Suprapubic skin (tissue), 3 donors: Measurements from ENCODE around the gene DCXR.

Source experiments
- CTCF ChIP-seq, 2 donors: fragments of 200-600 bp in 1 of 2; fragments of 450-650 bp in 1 of 2; sonication (generic) in 1 of 2; IDR thresholded peaks; one replicate each; pipeline ENCODE4 v1.5.1; 2016 to 2019; ENCODE audit warnings: antibody characterized with exemption in 2 of 2, mild to moderate bottlenecking in 1 of 2, moderate library complexity in 1 of 2
- POLR2AphosphoS5 ChIP-seq, 3 donors: sonication (generic); formaldehyde crosslinking; IDR thresholded peaks; one replicate each; pipeline ENCODE4 v1.6.1; 2017; ENCODE audit warnings: antibody characterized with exemption in 3 of 3

GRCh38 chr17:82016061-82016874 lies 21.2 kb downstream of the DCXR start:
- TF ChIP-seq CTCF (IDR thresholded peaks at IDR 0.05), result no peak
- no peak for TF ChIP-seq POLR2AphosphoS5 (IDR thresholded peaks at IDR 0.05)
